ENCODE data around the gene PROC.

PROC gene

GRCh38 chr2:127414638-127415592, 3.3 kb upstream of the PROC start:
- no peak for DNase-seq (ENCODE audit: low read depth in 2 of 2)

GRCh38 chr2:127415593-127416505, 2.4 kb upstream of the PROC start:
- peak; percentile 67 to 69 for DNase-seq (ENCODE audit: low read depth in 2 of 2)

- DNase-seq (ENCODE audit: low read depth in 2 of 2) = no peak
Measured at GRCh38 chr2:127416506-127417001, 1.7 kb upstream of the PROC start.

- DNase-seq (ENCODE audit: low read depth in 2 of 2) = no peak
Measured at GRCh38 chr2:127417406-127417805, 821 bp upstream of the PROC start.

- no peak for DNase-seq (ENCODE audit: low read depth in 2 of 2)
Measured at GRCh38 chr2:127419112-127419430, 844 bp downstream of the PROC start.

GRCh38 chr2:127419448-127420038, 1.3 kb downstream of the PROC start:
- no peak for DNase-seq (ENCODE audit: low read depth in 2 of 2)

- DNase-seq (ENCODE audit: low read depth in 2 of 2) = no peak
Measured at GRCh38 chr2:127420039-127420864, 2.0 kb downstream of the PROC start.

- no peak for DNase-seq (ENCODE audit: low read depth in 2 of 2)
Measured at GRCh38 chr2:127421116-127421800, 3.0 kb downstream of the PROC start.

GRCh38 chr2:127421871-127422558, 3.8 kb downstream of the PROC start:
- DNase-seq (ENCODE audit: low read depth in 2 of 2) = no peak

GRCh38 chr2:127422559-127423477, 4.6 kb downstream of the PROC start:
- DNase-seq (ENCODE audit: low read depth in 2 of 2) = no peak

- DNase-seq (ENCODE audit: low read depth in 2 of 2) = no peak
Measured at GRCh38 chr2:127423478-127423843, 5.2 kb downstream of the PROC start.

- DNase-seq (ENCODE audit: low read depth in 2 of 2) = no peak
Measured at GRCh38 chr2:127423880-127424279, 5.7 kb downstream of the PROC start.

- DNase-seq (ENCODE audit: low read depth in 2 of 2) = no peak
Measured at GRCh38 chr2:127424598-127425520, 6.6 kb downstream of the PROC start.

GRCh38 chr2:127425540-127426490, 7.6 kb downstream of the PROC start:
- no peak for DNase-seq (ENCODE audit: low read depth in 2 of 2)

- DNase-seq (ENCODE audit: low read depth in 2 of 2) = no peak
Measured at GRCh38 chr2:127426501-127427354, 8.5 kb downstream of the PROC start.

Data from stimulated activated CD4-positive, alpha-beta T cell treated with anti-CD3 and anti-CD28 coated beads, Interleukin-12 subunit alpha, Interleukin-12 subunit beta, amount 100 ng/mL, for 24 hours (primary cell).